K562 (cell line): Measurements from ENCODE around the gene ADCY6. TPM values are rescaled to one million over a fixed set of nuclear protein-coding genes. Genes with fewer than 3 reads are reported as not detected.

ENCODE experiments used
- ATAC-seq: fragments of 200-7000 bp; cut with Tn5 transposase; 3 replicates; pipeline ENCODE4 v1.9.1; 2020; ENCODE audit warnings: moderate library complexity
- BruUV-seq: library from RNA; stranded (reverse); fragments of 400-500 nt; replicated peaks from 2 replicates; lab custom pipeline; 2021; lab: Mats Ljungman, UMichigan
- CTCF ChIA-PET: fragments of 300-600 bp; formaldehyde crosslinking; extraction: SDS; loops from one replicate; lab custom pipeline; 2021; ENCODE audit warnings: low intra/inter-chr PET ratio; lab: Yijun Ruan, JAX
- POLR2A ChIA-PET: fragments of 300-600, 350-650 bp; sonication (Branson Sonifier 250); formaldehyde crosslinking; extraction: SDS; loops from one replicate; lab custom pipeline; 2021; ENCODE audit warnings: antibody characterized with exemption, inconsistent platforms; lab: Yijun Ruan, JAX
- DNase-seq, 4 experiments: peaks; one replicate each; pipeline versions ENCODE4 v3.0.0 to v3.0.0-alpha.2; 2011 to 2018; ENCODE audit warnings: low spot score in 3 of 4, mixed read lengths in 3 of 4; ENCODE audit errors: extremely low read depth in 1 of 4
- FAIRE-seq: peaks from 2 replicates; lab custom pipeline; 2011; peaks lifted over from hg19 to GRCh38; lab: Jason Lieb, UNC
- H2AFZ ChIP-seq: 2 replicates; pipeline ENCODE4 v1.6.0; 2011; ENCODE audit warnings: low read depth, low read length, control low read depth, inconsistent platforms
- H3K27ac ChIP-seq: fragments of 200-600 bp; 3 replicates; pipeline ENCODE4 v1.8.0; 2011; ENCODE audit warnings: low read depth, mild to moderate bottlenecking, control low read depth, inconsistent platforms, low read length, moderate library complexity, mixed read lengths; ENCODE audit errors: extremely low read depth
- H3K27me3 ChIP-seq, 2 experiments: fragments of 300-600 bp in 1 of 2; 2 replicates in 1 of 2; 3 replicates in 1 of 2; pipeline versions ENCODE4 v1.6.0 to v1.8.0; 2011; ENCODE audit warnings: inconsistent platforms in 2 of 2, low read length in 2 of 2, mild to moderate bottlenecking in 1 of 2, mixed read lengths in 1 of 2, moderate library complexity in 1 of 2; ENCODE audit not compliant: control insufficient read depth in 2 of 2, insufficient read depth in 2 of 2
- H3K36me3 ChIP-seq: fragments of 300-600 bp; 3 replicates; pipeline ENCODE4 v1.8.0; 2011; ENCODE audit warnings: mild to moderate bottlenecking, low read length, inconsistent platforms; ENCODE audit not compliant: control insufficient read depth, insufficient read depth
- H3K4me1 ChIP-seq, 2 experiments: fragments of 200-600 bp in 1 of 2; replicated peaks in 1 of 2; 2 replicates in 1 of 2; 3 replicates in 1 of 2; pipeline versions ENCODE4 v1.5.1 to v1.8.0; 2011; ENCODE audit warnings: inconsistent platforms in 2 of 2, low read length in 2 of 2, mild to moderate bottlenecking in 1 of 2, mixed read lengths in 1 of 2, moderate library complexity in 1 of 2; ENCODE audit not compliant: control insufficient read depth in 2 of 2, insufficient read depth in 2 of 2
- H3K4me2 ChIP-seq: 2 replicates; pipeline ENCODE4 v1.6.1; 2011; ENCODE audit warnings: low read length, control low read depth, inconsistent platforms, mixed read lengths; ENCODE audit not compliant: insufficient read depth
- H3K4me3 ChIP-seq: fragments of 200-600 bp; sonication (generic), shearing (Covaris generic); 2 replicates; pipeline ENCODE4 v1.5.1; 2016; ENCODE audit warnings: control low read depth, inconsistent platforms
- H3K79me2 ChIP-seq: fragments of 200-600 bp; 3 replicates; pipeline ENCODE4 v1.8.0; 2011; ENCODE audit warnings: low read length, inconsistent platforms; ENCODE audit not compliant: control insufficient read depth, insufficient read depth
- H3K9ac ChIP-seq, 2 experiments: 2 replicates each; pipeline versions ENCODE4 v1.6.0 to v1.6.1; 2011; ENCODE audit warnings: low read depth in 2 of 2, low read length in 2 of 2, control low read depth in 1 of 2, inconsistent platforms in 1 of 2, mild to moderate bottlenecking in 1 of 2, mixed read lengths in 1 of 2; ENCODE audit not compliant: insufficient read depth in 1 of 2
- H3K9me1 ChIP-seq: one replicate; pipeline ENCODE4 v1.6.0; 2011; ENCODE audit warnings: inconsistent platforms, mild to moderate bottlenecking, low read length, moderate library complexity; ENCODE audit not compliant: control insufficient read depth, insufficient read depth
- H3K9me3 ChIP-seq: replicated peaks from 2 replicates; pipeline ENCODE4 v1.5.1; 2011; ENCODE audit warnings: low read depth, low read length, inconsistent platforms; ENCODE audit not compliant: control insufficient read depth, insufficient read depth
- H4K20me1 ChIP-seq: replicated peaks from 2 replicates; pipeline ENCODE4 v1.6.1; 2011; ENCODE audit warnings: low read length, inconsistent platforms, mixed read lengths; ENCODE audit not compliant: control insufficient read depth, insufficient read depth
- FOSL1 ChIP-seq: fragments of 200-800 bp; sonication (Bioruptor generic); conservative IDR thresholded peaks from 2 replicates; pipeline ENCODE4 v1.6.1; 2016; ENCODE audit warnings: missing genetic modification characterization, missing compliant biosample characterization
- JUND ChIP-seq, 2 experiments: IDR thresholded peaks; 2 replicates in 1 of 2; 3 replicates in 1 of 2; pipeline ENCODE4 v1.6.1; 2011; ENCODE audit warnings: borderline replicate concordance in 2 of 2, low read depth in 2 of 2, low read length in 2 of 2, improper control_type of control experiment in 1 of 2, missing biosample characterization in 1 of 2, missing genetic modification characterization in 1 of 2, missing genetic modification reagents in 1 of 2
- MAFG ChIP-seq: fragments of 450-650 bp; conservative IDR thresholded peaks from 2 replicates; pipeline ENCODE4 v1.6.1; 2016; ENCODE audit warnings: missing genetic modification characterization, missing compliant biosample characterization
- MAZ ChIP-seq, 2 experiments: fragments of 450-650 bp in 1 of 2; sonication (generic) in 1 of 2; formaldehyde crosslinking; IDR thresholded peaks in 1 of 2; conservative IDR thresholded peaks in 1 of 2; 2 replicates each; pipeline versions ENCODE4 v1.4.0 to v1.5.0; 2020; ENCODE audit warnings: mild to moderate bottlenecking in 1 of 2, missing genetic modification reagents in 1 of 2
- MED1 ChIP-seq: sonication (generic); formaldehyde crosslinking; IDR thresholded peaks from 2 replicates; pipeline ENCODE4 v1.8.1; 2023; ENCODE audit warnings: missing genetic modification reagents, borderline replicate concordance
- POLR3G ChIP-seq: IDR thresholded peaks from 2 replicates; pipeline ENCODE4 v1.6.1; 2011; ENCODE audit not compliant: insufficient read length, insufficient replicate concordance; ENCODE audit errors: extremely low read depth
- POU5F1 ChIP-seq: fragments of 150-350 bp; IDR thresholded peaks from 2 replicates; pipeline ENCODE4 v1.6.1; 2014; ENCODE audit warnings: borderline replicate concordance, low read length, low read depth, mild to moderate bottlenecking; ENCODE audit not compliant: partially characterized antibody
- SMARCA4 ChIP-seq: fragments of 450-650 bp; IDR thresholded peaks from 2 replicates; pipeline ENCODE4 v1.6.1; 2016
- VEZF1 ChIP-seq: fragments of 200-800 bp; sonication (Bioruptor generic); IDR thresholded peaks from 2 replicates; pipeline ENCODE4 v1.6.1; 2017; ENCODE audit warnings: missing genetic modification characterization, missing compliant biosample characterization
- ZBTB7A ChIP-seq: IDR thresholded peaks from 2 replicates; pipeline ENCODE4 v1.6.1; 2011; ENCODE audit warnings: low read depth, mild to moderate bottlenecking, low read length, moderate library complexity, borderline replicate concordance; ENCODE audit not compliant: control insufficient read depth
- ZFP91 ChIP-seq: sonication (generic); formaldehyde crosslinking; IDR thresholded peaks from 2 replicates; pipeline ENCODE4 v1.8.0; 2022; ENCODE audit warnings: mild to moderate bottlenecking, missing genetic modification reagents
- ZNF740 ChIP-seq, 3 experiments: fragments of 200-800 bp in 1 of 3; sonication (Bioruptor generic) in 1 of 3; sonication (generic) in 1 of 3; formaldehyde crosslinking in 1 of 3; IDR thresholded peaks; 2 replicates each; pipeline versions ENCODE4 v1.6.1 to v1.8.0; 2016 to 2022; ENCODE audit warnings: mild to moderate bottlenecking in 2 of 3, missing compliant biosample characterization in 2 of 3, missing genetic modification characterization in 2 of 3, missing genetic modification reagents in 1 of 3
- WGBS: fragments of 100-300 bp; shearing (Covaris generic); methylation state at CpG from one replicate; pipeline ENCODE4 v1.1.6; 2016; ENCODE audit warnings: low coverage, mixed read lengths; ENCODE audit not compliant: insufficient coverage; ENCODE audit errors: missing lambda C conversion rate; 5-methylcytosine and 5-hydroxymethylcytosine counted together
- in situ Hi-C: fragments of 300-500 bp; cut with MboI; formaldehyde crosslinking; loops from 4 replicates; pipeline ENCODE4 v1.15.0; 2018; ENCODE audit warnings: inconsistent platforms, mixed read lengths
- intact Hi-C: fragments of 100-400 bp; cut with micrococcal nuclease; formaldehyde crosslinking; loops from 2 replicates; pipeline ENCODE4 v1.14.2; 2022
- polyA plus RNA-seq, 8 experiments: library from polyadenylated mRNA; depleted of rRNA in 4 of 8; stranded (reverse) in 5 of 8; unstranded in 3 of 8; fragments of >200 nt; fragmentation: Nextera tagmentation in 2 of 8; fragmentation: Illumina TruSeq in 1 of 8; extraction: Ambion mirVana in 2 of 8; extraction: Trizol in 1 of 8; gene quantifications; 2 replicates each; pipeline versions ENCODE4 v1.2.1 to v1.2.3, GENCODE V29; 2011 to 2014; ENCODE audit warnings: inconsistent platforms in 1 of 8, missing spikeins in 1 of 8
- total RNA-seq, 7 experiments: library from RNA; depleted of rRNA in 6 of 7; stranded (reverse); fragments of >200 nt in 6 of 7; fragmentation: Illumina TruSeq in 2 of 7; extraction: Trizol in 2 of 7; gene quantifications; 2 replicates each; pipeline versions ENCODE4 v1.2.1 to v1.2.3, GENCODE V29; 2011 to 2021; ENCODE audit warnings: low replicate concordance in 1 of 7
- TF ChIP-seq, protein P1 (sequence below), 2 experiments: fragments of 450-650 bp in 1 of 2; sonication (generic) in 1 of 2; formaldehyde crosslinking in 1 of 2; IDR thresholded peaks in 1 of 2; conservative IDR thresholded peaks in 1 of 2; 2 replicates each; pipeline versions ENCODE4 v1.6.1 to v1.8.1; 2016 to 2023; ENCODE audit warnings: mild to moderate bottlenecking in 2 of 2, moderate library complexity in 2 of 2, inconsistent platforms in 1 of 2, missing genetic modification reagents in 1 of 2

Gene ADCY6
- total and polyA plus RNA-seq, 9 of the 15 experiments (the other 6 are each of a cell fraction or from before 2014, with no cell fraction given): 0.01 to 1.0 (median 0.53) TPM

- ATAC-seq: no peak
- no peaks in the 10 kb centered on the region for H3K9me3 ChIP-seq
- H3K36me3 ChIP-seq: no peaks in the 10 kb centered on the region
- in situ Hi-C loops: loop anchor here (25.0 kb wide), 1 partner anchor 243 kb away; the partner anchor contains the start of gene OR8S1
- H3K27ac ChIP-seq: no peak overlapping the region
- H4K20me1 ChIP-seq: peaks cover 12% of the 10 kb centered on the region; the same call in 1 of the 2 replicates
- FAIRE-seq: no peak
- 0 out of 4 replicates have a peak overlapping the region, but pooled peaks of 1 of the 2 experiments have one; percentile 33 for H3K9ac ChIP-seq
- intact Hi-C loops: no loop called here
- H3K4me2 ChIP-seq: no peak overlapping the region
- peaks cover 30 to 80% of the 10 kb centered on the region in 2 experiments for H3K27me3 ChIP-seq
- DNase-seq: peak in 2 of 4 experiments; percentile 32 to 37
- ChIA-PET POLR2A (interaction anchor here (1.0 to 1.2 kb wide), 2 partner anchors 8 to 23 kb away, joined by 3 to 4 read pairs; no protein-coding TSS in a partner anchor), CTCF (no interaction called here)
- no peaks in the 10 kb centered on the region for H3K9me1 ChIP-seq
- 4% methylated on average over 3 of the region's 3 CpGs for WGBS
- H3K79me2 ChIP-seq: no peaks in the 10 kb centered on the region
- H2AFZ ChIP-seq: no peak overlapping the region
- H3K4me1 ChIP-seq: peaks cover 0 to 13% of the 10 kb centered on the region in 2 experiments; a peak in 3 of 5 replicates
- BruUV-seq: no TSS peak
- H3K4me3 ChIP-seq: no peak overlapping the region
- TF ChIP-seq POLR3G (no peak), MAZ (CRISPR knock-in tag; conservative IDR thresholded peaks at IDR 0.05 in 1 of 2, IDR thresholded peaks at IDR 0.05 in 1 of 2) (peak in 1 of 2 experiments; percentile 88; a peak in 2 of 4 replicates), ZNF740 (CRISPR knock-in tag; IDR thresholded peaks at IDR 0.05) (peak; percentile 75; the same call in 1 of the 2 replicates), ZNF740 (tag; IDR thresholded peaks at IDR 0.05) (no peak), ZFP91 (CRISPR knock-in tag) (no peak), SMARCA4 (no peak), POU5F1 (no peak), ZBTB7A (peak; percentile 40; the same call in 1 of the 2 replicates), FOSL1 (tag) (peak; percentile 91), VEZF1 (CRISPR knock-in tag) (peak; percentile 94), JUND (IDR thresholded peaks at IDR 0.05; ENCODE audit: borderline replicate concordance, low read depth, low read length) (peak; percentile 68), JUND (tag; IDR thresholded peaks at IDR 0.05; ENCODE audit: borderline replicate concordance, low read depth, low read length) (peak; percentile 69; the same call in 2 of the 3 replicates), MAFG (no peak), MED1 (CRISPR knock-in tag) (no peak)
- TF ChIP-seq, protein P1, sequence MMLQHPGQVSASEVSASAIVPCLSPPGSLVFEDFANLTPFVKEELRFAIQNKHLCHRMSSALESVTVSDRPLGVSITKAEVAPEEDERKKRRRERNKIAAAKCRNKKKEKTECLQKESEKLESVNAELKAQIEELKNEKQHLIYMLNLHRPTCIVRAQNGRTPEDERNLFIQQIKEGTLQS (IDR thresholded peaks at IDR 0.05): 0 out of 2 replicates have a peak, but pooled peaks have one; percentile 14
- TF ChIP-seq, protein P1 (CRISPR knock-in tag; conservative IDR thresholded peaks at IDR 0.05): no peak; the same call in 1 of the 2 replicates
These were observed 9.0 kb downstream of the ADCY6 start for GRCh38 chr12:48779869-48780268.
